Activated B cell treated with CpG ODN at 0.5 μM for 24 hours (primary cell): ENCODE results near the gene STIM2. TPM values are rescaled to one million over a fixed set of nuclear protein-coding genes. Genes with fewer than 3 reads are reported as not detected.

Experiments used
- ATAC-seq: fragments of 200-7000 bp; cut with Tn5 transposase; one replicate; pipeline ENCODE4 v1.10.0; 2021; ENCODE audit warnings: low read depth, mild to moderate bottlenecking, moderate library complexity
- CTCF ChIA-PET: fragments of 350-600 bp; sonication (Branson Sonifier 250); formaldehyde crosslinking; loops from one replicate; lab custom pipeline; 2021; ENCODE audit warnings: antibody characterized with exemption; lab: Charles Lee
- POLR2A ChIA-PET: fragments of 350-600 bp; sonication (Branson Sonifier 250); formaldehyde crosslinking; loops from one replicate; lab custom pipeline; 2021; ENCODE audit warnings: antibody characterized with exemption; lab: Charles Lee
- DNase-seq: peaks from one replicate; pipeline ENCODE4 v3.0.0; 2022
- H3K27ac Mint-ChIP-seq: one replicate; pipeline ENCODE4 v1.8.0; 2020; ENCODE audit warnings: mixed read lengths
- H3K27me3 Mint-ChIP-seq: one replicate; pipeline ENCODE4 v1.8.0; 2021; ENCODE audit warnings: mixed read lengths
- H3K36me3 Mint-ChIP-seq: one replicate; pipeline ENCODE4 v1.8.0; 2021; ENCODE audit warnings: low read depth, mixed read lengths
- H3K4me1 Mint-ChIP-seq: one replicate; pipeline ENCODE4 v1.8.0; 2021; ENCODE audit warnings: mixed read lengths
- H3K4me3 Mint-ChIP-seq: one replicate; pipeline ENCODE4 v1.8.0; 2020; ENCODE audit warnings: mild to moderate bottlenecking, mixed read lengths
- H3K9me3 Mint-ChIP-seq: one replicate; pipeline ENCODE4 v1.8.0; 2020; ENCODE audit warnings: mixed read lengths
- CTCF ChIP-seq: fragments of 200-600 bp; IDR thresholded peaks from one replicate; pipeline ENCODE4 v1.8.0; 2022; ENCODE audit warnings: antibody characterized with exemption, mild to moderate bottlenecking
- intact Hi-C: fragments of 100-400 bp; cut with micrococcal nuclease; formaldehyde crosslinking; loops from one replicate; pipeline ENCODE4 v1.15.1; 2024
- total RNA-seq: library from RNA; stranded (reverse); gene quantifications from 2 replicates; pipeline ENCODE4 v1.2.3, GENCODE V29; 2022

STIM2 gene
- total RNA-seq, 1 donor from 2014 or later = 59.8 TPM

GRCh38 chr4:26943391-26943790 is 82.8 kb downstream of the STIM2 start:
- no peak for ATAC-seq
- intact Hi-C loops = loop anchor here (2.0 kb wide), 1 partner anchor 21 kb away; no protein-coding TSS in a partner anchor
- no peak overlapping the region for H3K27ac Mint-ChIP-seq

DNA sequence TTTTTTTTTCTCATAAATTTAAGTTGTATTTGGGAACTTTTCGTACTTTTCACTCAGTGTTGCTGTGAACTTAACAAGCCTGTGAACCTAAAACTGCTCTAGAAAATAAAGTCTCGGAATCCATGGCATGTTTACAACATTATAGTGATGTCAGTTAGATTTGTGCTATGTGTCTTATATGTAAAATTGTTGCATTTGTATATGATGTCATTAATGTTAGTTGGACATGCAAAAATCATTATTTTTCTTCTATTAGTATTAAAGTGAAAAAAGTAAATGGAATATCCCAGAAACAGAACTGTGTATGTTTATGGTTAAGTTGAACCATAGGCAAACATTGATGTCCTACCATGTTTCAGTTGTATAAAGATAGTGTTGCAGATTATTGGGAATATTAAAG is 85.2 kb downstream of the STIM2 start:
- intact Hi-C loops = no loop called here
- peaks cover 4% of the 10 kb centered on the region for H3K9me3 Mint-ChIP-seq
- no peak overlapping the region for H3K27ac Mint-ChIP-seq
- no peak for DNase-seq
- CTCF ChIA-PET = no interaction called here
- H3K27me3 Mint-ChIP-seq = no peaks in the 10 kb centered on the region
- peaks cover 26% of the 10 kb centered on the region for H3K36me3 Mint-ChIP-seq
- no peak for TF ChIP-seq CTCF
- no peak overlapping the region for H3K4me3 Mint-ChIP-seq
- ATAC-seq = no peak
- POLR2A ChIA-PET = interaction anchor here (1.6 kb wide), 1 partner anchor 59 kb away, joined by 4 read pairs; no protein-coding TSS in a partner anchor
- peaks cover 48% of the 10 kb centered on the region for H3K4me1 Mint-ChIP-seq

More at GRCh38 chr4:26943391-26943790, 82.8 kb downstream of the STIM2 start:
- Mint-ChIP-seq H3K27me3 (no peaks in the 10 kb centered on the region), H3K36me3 (peaks cover 23% of the 10 kb centered on the region), H3K4me3 (no peak overlapping the region), H3K4me1 (peaks cover 67% of the 10 kb centered on the region), H3K9me3 (peaks cover 4% of the 10 kb centered on the region)
- DNase-seq = no peak
- ChIA-PET CTCF (no interaction called here), POLR2A (no interaction called here)
- TF ChIP-seq CTCF = no peak

GRCh38 chr4:26947318-26947717 is 86.7 kb downstream of the STIM2 start:
- Mint-ChIP-seq H3K4me1 (peaks cover 44% of the 10 kb centered on the region), H3K36me3 (peaks cover 27% of the 10 kb centered on the region), H3K4me3 (no peak overlapping the region), H3K27ac (no peak overlapping the region), H3K9me3 (peaks cover 4% of the 10 kb centered on the region), H3K27me3 (no peaks in the 10 kb centered on the region)
- no peak for TF ChIP-seq CTCF
- intact Hi-C loops = no loop called here
- DNase-seq = no peak
- ChIA-PET CTCF (no interaction called here), POLR2A (interaction anchor here (1.6 kb wide), 1 partner anchor 61 kb away, joined by 4 read pairs; no protein-coding TSS in a partner anchor)
- no peak for ATAC-seq

DNA sequence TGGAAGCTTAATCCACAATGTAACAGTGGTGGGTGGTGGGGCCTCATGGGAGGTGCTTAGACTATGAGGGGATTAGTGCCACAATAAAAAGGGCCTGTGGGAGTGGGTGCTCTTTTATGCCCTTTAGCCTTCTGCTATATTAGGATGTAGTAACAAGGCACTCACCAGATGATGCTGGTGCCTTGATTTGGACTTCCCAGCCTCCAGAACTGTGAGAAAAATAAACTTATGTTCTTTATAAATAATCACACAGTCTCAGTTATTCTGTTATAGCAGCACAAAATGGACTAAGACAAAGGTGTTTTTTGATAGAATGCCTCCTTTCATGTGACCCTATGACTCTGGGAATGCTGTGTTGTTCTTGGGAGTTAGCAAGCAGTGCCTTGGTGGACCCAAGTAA is 89.8 kb downstream of the STIM2 start:
- Mint-ChIP-seq H3K27me3 (no peaks in the 10 kb centered on the region), H3K9me3 (no peaks in the 10 kb centered on the region), H3K36me3 (peaks cover 20% of the 10 kb centered on the region), H3K27ac (no peak overlapping the region), H3K4me1 (peaks cover 50% of the 10 kb centered on the region), H3K4me3 (no peak overlapping the region)
- ATAC-seq = no peak
- DNase-seq = no peak
- POLR2A ChIA-PET = no interaction called here
- no peak for TF ChIP-seq CTCF
- intact Hi-C loops = loop anchor here (5.0 kb wide), 2 partner anchors 33 to 42 kb away; no protein-coding TSS in a partner anchor
- CTCF ChIA-PET = interaction anchor here (1.1 kb wide), 1 partner anchor 89 kb away, joined by 3 read pairs; no protein-coding TSS in a partner anchor

DNA sequence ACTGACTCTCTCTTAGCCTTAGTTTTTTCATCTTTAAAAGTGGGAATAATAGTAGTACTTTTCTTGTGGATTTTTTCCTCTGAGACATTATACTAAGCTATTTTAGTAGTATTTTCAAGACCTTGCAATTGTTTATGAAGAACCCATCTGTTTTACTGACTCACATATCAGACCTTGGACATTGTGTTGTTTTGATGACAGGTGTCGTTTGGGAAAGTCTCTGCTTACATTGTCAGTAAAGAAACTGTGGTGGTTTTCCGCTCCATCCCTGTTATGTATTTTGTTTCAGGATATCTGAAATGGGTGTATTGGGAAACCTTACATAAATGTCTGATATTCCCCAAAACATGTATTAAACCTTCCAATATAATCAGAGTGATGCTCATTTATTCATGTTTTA is 92.2 kb downstream of the STIM2 start:
- POLR2A ChIA-PET = no interaction called here
- ATAC-seq = no peak
- H3K36me3 Mint-ChIP-seq = peaks cover 14% of the 10 kb centered on the region
- DNase-seq = no peak
- intact Hi-C loops = loop anchor here (1.0 to 5.0 kb wide), 3 partner anchors 15 to 39 kb away; no protein-coding TSS in a partner anchor
- H3K9me3 Mint-ChIP-seq = no peaks in the 10 kb centered on the region
- CTCF ChIA-PET = no interaction called here
- TF ChIP-seq CTCF = no peak
- peaks cover 38% of the 10 kb centered on the region for H3K4me1 Mint-ChIP-seq
- H3K27ac Mint-ChIP-seq = no peak overlapping the region
- no peaks in the 10 kb centered on the region for H3K27me3 Mint-ChIP-seq
- H3K4me3 Mint-ChIP-seq = no peak overlapping the region
